Measurements from ENCODE around the gene GNG4. TPM values are rescaled to one million over a fixed set of nuclear protein-coding genes. Genes with fewer than 3 reads are reported as not detected.

Gene GNG4
- polyA plus RNA-seq, 1 experiment = 0.33 TPM

DNA sequence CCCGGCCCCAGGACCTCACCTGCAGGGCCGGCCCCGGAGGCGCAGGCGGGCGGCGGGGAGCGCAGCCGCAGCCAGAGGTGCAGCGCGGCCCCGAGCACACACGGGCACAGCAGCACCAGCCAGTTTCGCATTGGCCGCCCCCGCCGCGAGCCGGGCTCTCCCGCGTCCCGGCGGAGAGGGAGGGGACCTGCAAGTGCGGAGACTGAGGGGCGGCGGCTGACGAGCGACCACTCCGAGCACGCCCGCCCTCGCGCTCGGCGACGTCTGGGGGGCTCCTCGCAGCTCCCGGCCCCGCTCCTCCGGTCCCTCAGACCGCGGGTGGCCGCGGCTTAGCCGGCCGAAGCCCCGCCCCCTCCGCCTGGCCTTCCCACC lies 145.5 kb downstream of the GNG4 start, which contains the start of gene B3GALNT2:
Gene B3GALNT2, minus strand, starts transcription at position 331 of the 372 bp plus-strand sequence. Its CDS starts 200 bp downstream, at position 131.
- Histone ChIP-seq H3K27me3 (ENCODE audit: control insufficient read depth, insufficient read depth, low read length) (no peaks in the 10 kb centered on the region), H3K4me3 (ENCODE audit: low read depth, low read length) (peak within 1 kb of the TSS; percentile 87), H3K27ac (ENCODE audit: low read depth, low read length) (peak within 1 kb of the TSS; percentile 99), H3K9me3 (ENCODE audit: control insufficient read depth, insufficient read depth, low read length) (no peaks in the 10 kb centered on the region; the same call in 1 of the 2 replicates)
- POLR2A ChIA-PET = interaction anchor here (0.7 to 2.4 kb wide), 7 partner anchors 175 to 468 kb away, joined by 3 to 9 read pairs (median 3); partner anchors contain the start of genes ARID4B and GGPS1
- no peak for DNase-seq (ENCODE audit: low read depth, low spot score)
- TF ChIP-seq, protein P1, sequence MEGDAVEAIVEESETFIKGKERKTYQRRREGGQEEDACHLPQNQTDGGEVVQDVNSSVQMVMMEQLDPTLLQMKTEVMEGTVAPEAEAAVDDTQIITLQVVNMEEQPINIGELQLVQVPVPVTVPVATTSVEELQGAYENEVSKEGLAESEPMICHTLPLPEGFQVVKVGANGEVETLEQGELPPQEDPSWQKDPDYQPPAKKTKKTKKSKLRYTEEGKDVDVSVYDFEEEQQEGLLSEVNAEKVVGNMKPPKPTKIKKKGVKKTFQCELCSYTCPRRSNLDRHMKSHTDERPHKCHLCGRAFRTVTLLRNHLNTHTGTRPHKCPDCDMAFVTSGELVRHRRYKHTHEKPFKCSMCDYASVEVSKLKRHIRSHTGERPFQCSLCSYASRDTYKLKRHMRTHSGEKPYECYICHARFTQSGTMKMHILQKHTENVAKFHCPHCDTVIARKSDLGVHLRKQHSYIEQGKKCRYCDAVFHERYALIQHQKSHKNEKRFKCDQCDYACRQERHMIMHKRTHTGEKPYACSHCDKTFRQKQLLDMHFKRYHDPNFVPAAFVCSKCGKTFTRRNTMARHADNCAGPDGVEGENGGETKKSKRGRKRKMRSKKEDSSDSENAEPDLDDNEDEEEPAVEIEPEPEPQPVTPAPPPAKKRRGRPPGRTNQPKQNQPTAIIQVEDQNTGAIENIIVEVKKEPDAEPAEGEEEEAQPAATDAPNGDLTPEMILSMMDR (IDR thresholded peaks at IDR 0.05; ENCODE audit: low read depth, low read length) = no peak
- CTCF ChIA-PET = interaction anchor here (0.5 to 3.2 kb wide), 36 partner anchors 8 to 564 kb away, joined by 3 to 27 read pairs (median 4); partner anchors contain the start of gene GGPS1

DNA sequence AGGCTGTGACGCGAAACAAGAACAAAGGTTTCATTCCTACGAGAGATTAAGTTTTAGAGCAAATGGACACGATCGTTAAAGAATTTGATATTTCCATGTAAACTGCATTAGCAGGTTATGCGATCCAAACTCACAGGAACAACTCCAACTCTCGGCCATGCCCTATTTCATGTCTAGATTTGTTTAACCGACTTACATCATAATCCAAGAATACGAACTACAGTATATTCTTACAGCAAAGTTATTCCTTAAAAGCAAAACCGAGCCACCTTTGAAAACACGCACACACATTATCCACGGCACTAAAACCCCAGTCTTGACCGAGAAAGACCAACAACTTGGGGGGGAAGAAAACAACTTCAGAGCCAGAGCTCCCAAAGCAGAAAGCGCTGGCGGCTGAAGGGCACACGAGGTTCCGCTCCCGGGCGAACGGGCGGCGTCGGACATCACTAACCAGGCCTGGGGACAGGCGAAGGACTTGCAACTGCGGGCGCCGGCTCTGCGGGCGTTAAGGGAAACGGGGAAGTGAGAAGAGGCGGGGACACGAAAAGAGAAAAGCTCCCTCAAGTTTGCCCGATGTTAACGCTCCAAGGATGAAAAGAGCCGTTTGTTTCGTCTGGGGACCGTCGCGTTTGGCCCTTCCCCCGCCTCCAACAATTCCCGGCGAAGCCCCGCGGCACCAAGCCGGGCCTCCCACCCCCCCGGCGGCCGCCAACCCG lies 146.0 kb downstream of the GNG4 start:
- peak overlapping the region; percentile 75 for H3K27ac ChIP-seq (ENCODE audit: low read depth, low read length)
- peak overlapping the region; percentile 65 for H3K4me3 ChIP-seq (ENCODE audit: low read depth, low read length)
- H3K9me3 ChIP-seq (ENCODE audit: control insufficient read depth, insufficient read depth, low read length) = no peaks in the 10 kb centered on the region; the same call in 1 of the 2 replicates
- CTCF ChIA-PET = interaction anchor here (0.5 to 3.2 kb wide), 33 partner anchors 7 to 564 kb away, joined by 3 to 27 read pairs (median 4); partner anchors contain the start of gene GGPS1
- TF ChIP-seq, protein P1 (IDR thresholded peaks at IDR 0.05; ENCODE audit: low read depth, low read length) = no peak
- DNase-seq (ENCODE audit: low read depth, low spot score) = no peak
- no peaks in the 10 kb centered on the region for H3K27me3 ChIP-seq (ENCODE audit: control insufficient read depth, insufficient read depth, low read length)
- POLR2A ChIA-PET = interaction anchor here (1.0 to 2.4 kb wide), 4 partner anchors 175 to 468 kb away, joined by 3 to 9 read pairs (median 6); partner anchors contain the start of genes ARID4B and GGPS1

- TF ChIP-seq, protein P1 (IDR thresholded peaks at IDR 0.05; ENCODE audit: low read depth, low read length) = no peak
- H3K4me3 ChIP-seq (ENCODE audit: low read depth, low read length) = peak overlapping the region; percentile 65
- peak; percentile 27 for DNase-seq (ENCODE audit: low read depth, low spot score)
- no peaks in the 10 kb centered on the region; the same call in 1 of the 2 replicates for H3K9me3 ChIP-seq (ENCODE audit: control insufficient read depth, insufficient read depth, low read length)
- CTCF ChIA-PET = interaction anchor here (0.8 to 3.2 kb wide), 4 partner anchors 8 to 469 kb away, joined by 4 to 22 read pairs (median 14); no protein-coding TSS in a partner anchor
- H3K27ac ChIP-seq (ENCODE audit: low read depth, low read length) = peak overlapping the region; percentile 75
- no peaks in the 10 kb centered on the region for H3K27me3 ChIP-seq (ENCODE audit: control insufficient read depth, insufficient read depth, low read length)
- POLR2A ChIA-PET = interaction anchor here (2.4 kb wide), 1 partner anchor 469 kb away, joined by 9 read pairs; no protein-coding TSS in a partner anchor
Measured at GRCh38 chr1:235502601-235503402, 146.8 kb downstream of the GNG4 start.

DNA sequence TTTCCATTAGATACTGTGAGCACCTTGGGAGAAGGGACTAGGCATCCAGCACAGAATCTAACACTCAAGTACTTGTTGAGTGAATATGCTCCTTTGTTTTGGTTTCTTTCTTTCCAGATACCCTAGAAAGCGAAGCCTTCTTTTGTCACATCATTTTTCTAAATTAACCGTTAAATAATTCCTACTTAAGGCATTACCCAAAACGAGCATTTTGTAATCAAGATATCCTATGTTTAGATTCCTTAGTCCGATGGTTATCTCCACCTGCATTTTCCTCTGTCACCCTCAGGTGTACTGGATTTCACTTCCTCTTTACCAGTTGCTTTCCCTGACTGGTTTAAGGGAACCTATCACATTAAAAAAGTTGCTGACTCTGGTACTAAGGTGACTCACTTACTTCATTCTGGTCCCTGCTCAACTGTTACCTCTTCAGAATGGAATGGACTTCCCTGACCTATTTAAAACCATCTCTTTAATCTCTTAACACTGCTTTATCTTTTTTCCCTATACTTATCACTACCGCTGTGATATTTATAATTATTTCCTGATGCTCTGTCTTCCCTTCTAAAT lies 148.5 kb downstream of the GNG4 start:
- no peak overlapping the region for H3K4me3 ChIP-seq (ENCODE audit: low read depth, low read length)
- no peak overlapping the region for H3K27ac ChIP-seq (ENCODE audit: low read depth, low read length)
- H3K9me3 ChIP-seq (ENCODE audit: control insufficient read depth, insufficient read depth, low read length) = no peaks in the 10 kb centered on the region; the same call in 1 of the 2 replicates
- DNase-seq (ENCODE audit: low read depth, low spot score) = no peak
- H3K27me3 ChIP-seq (ENCODE audit: control insufficient read depth, insufficient read depth, low read length) = no peaks in the 10 kb centered on the region
- POLR2A ChIA-PET = no interaction called here
- CTCF ChIA-PET = interaction anchor here (0.6 to 0.7 kb wide), 3 partner anchors 13 to 246 kb away, joined by 3 to 4 read pairs (median 3); no protein-coding TSS in a partner anchor
- TF ChIP-seq, protein P1 (IDR thresholded peaks at IDR 0.05; ENCODE audit: low read depth, low read length) = no peak

Small RNAs within 50 kb of the gene (small RNA-seq; reads per million reads assigned to genes)
- not detected for gene MTCO3P46 (ENCODE audit: insufficient read length, low read depth)
- gene MTND4LP21 (ENCODE audit: insufficient read length, low read depth) = not detected

Other genes with a start within 250 kb of the GNG4 start
- gene B3GALNT2, start 145.3 kb downstream of the GNG4 start, polyA plus RNA-seq (2011; rRNA removed) = 25.3 and 33.2 TPM in 2 replicates
- gene LYST, start 217.1 kb upstream of the GNG4 start, polyA plus RNA-seq (2011; rRNA removed) = 5.6 and 6.5 TPM in 2 replicates

Data from AG04450 (cell line).